OCI-LY7 (cell line): ENCODE results near the gene SPON1.
"Not testable (repeated sequence)": the region's sequence is repeated elsewhere in the genome, so short reads cannot be mapped to it uniquely, and the experiment has no call there.

Experiments
- EZH2phosphoT487 ChIP-seq: fragments of 200-600 bp; sonication (generic); IDR thresholded peaks from 2 replicates; pipeline ENCODE4 v1.6.1; 2018; ENCODE audit warnings: low read depth, borderline replicate concordance, mild to moderate bottlenecking, mixed run types, antibody characterized with exemption, low read length, moderate library complexity, mixed read lengths
- TF ChIP-seq, protein P1 (sequence below): fragments of 200-600 bp; sonication (generic); conservative IDR thresholded peaks from 2 replicates; pipeline ENCODE4 v1.5.1; 2014; ENCODE audit warnings: mild to moderate bottlenecking, antibody characterized with exemption, low read length, moderate library complexity, mixed read lengths

DNA sequence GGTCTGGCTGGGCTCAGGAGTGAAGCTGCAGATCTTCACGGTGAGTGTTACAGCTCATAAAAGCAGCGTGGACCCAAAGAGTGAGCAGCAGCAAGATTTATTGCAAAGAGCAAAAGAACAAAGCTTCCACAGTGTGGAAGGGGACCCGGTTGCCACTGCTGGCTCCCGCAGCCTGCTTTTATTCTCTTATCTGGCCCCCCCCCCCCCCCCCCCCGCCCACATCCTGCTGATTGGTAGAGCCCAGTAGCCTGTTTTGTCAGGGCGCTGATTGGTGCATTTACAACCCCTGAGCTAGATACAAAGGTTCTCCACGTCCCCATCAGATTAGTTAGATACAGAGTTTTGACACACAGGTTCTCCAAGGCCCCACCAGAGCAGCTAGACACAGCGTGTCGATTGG is 128.1 kb downstream of the SPON1 start:
- TF ChIP-seq, protein P1, sequence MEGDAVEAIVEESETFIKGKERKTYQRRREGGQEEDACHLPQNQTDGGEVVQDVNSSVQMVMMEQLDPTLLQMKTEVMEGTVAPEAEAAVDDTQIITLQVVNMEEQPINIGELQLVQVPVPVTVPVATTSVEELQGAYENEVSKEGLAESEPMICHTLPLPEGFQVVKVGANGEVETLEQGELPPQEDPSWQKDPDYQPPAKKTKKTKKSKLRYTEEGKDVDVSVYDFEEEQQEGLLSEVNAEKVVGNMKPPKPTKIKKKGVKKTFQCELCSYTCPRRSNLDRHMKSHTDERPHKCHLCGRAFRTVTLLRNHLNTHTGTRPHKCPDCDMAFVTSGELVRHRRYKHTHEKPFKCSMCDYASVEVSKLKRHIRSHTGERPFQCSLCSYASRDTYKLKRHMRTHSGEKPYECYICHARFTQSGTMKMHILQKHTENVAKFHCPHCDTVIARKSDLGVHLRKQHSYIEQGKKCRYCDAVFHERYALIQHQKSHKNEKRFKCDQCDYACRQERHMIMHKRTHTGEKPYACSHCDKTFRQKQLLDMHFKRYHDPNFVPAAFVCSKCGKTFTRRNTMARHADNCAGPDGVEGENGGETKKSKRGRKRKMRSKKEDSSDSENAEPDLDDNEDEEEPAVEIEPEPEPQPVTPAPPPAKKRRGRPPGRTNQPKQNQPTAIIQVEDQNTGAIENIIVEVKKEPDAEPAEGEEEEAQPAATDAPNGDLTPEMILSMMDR: not testable (repeated sequence)
- not testable (repeated sequence) for TF ChIP-seq EZH2phosphoT487
